H1 (cell line): Measurements from ENCODE around the gene SLC15A4. TPM values are rescaled to one million over a fixed set of nuclear protein-coding genes. Genes with fewer than 3 reads are reported as not detected.
A peak's percentile ranks its signal among the peaks of the same experiment; 100 is the strongest.

Source experiments
- ASH2L ChIP-seq: fragments of 200-600, 300-600 bp; sonication (generic); IDR thresholded peaks from one replicate; pipeline ENCODE4 v1.7.1; 2017; ENCODE audit warnings: low read length
- JUND ChIP-seq: IDR thresholded peaks from 2 replicates; pipeline ENCODE4 v1.6.1; 2011; ENCODE audit warnings: mild to moderate bottlenecking, improper control_type of control experiment, low read length
- MAFK ChIP-seq: IDR thresholded peaks from 2 replicates; pipeline ENCODE4 v1.6.1; 2012; ENCODE audit warnings: low read depth, mild to moderate bottlenecking, improper control_type of control experiment, low read length
- POLR2A ChIP-seq, 2 experiments: IDR thresholded peaks; 1 replicate in 1 of 2; 2 replicates in 1 of 2; pipeline ENCODE4 v1.6.1; 2011; ENCODE audit warnings: low read depth in 2 of 2, low read length in 2 of 2, mild to moderate bottlenecking in 2 of 2; ENCODE audit errors: control extremely low read depth in 1 of 2
- RAD21 ChIP-seq, 2 experiments: IDR thresholded peaks in 1 of 2; conservative IDR thresholded peaks in 1 of 2; 2 replicates each; pipeline ENCODE4 v1.6.1; 2011; ENCODE audit warnings: low read depth in 2 of 2, low read length in 2 of 2, improper control_type of control experiment in 1 of 2, inconsistent platforms in 1 of 2, mild to moderate bottlenecking in 1 of 2, moderate library complexity in 1 of 2
- SIN3A ChIP-seq, 2 experiments: IDR thresholded peaks in 1 of 2; conservative IDR thresholded peaks in 1 of 2; 2 replicates each; pipeline ENCODE4 v1.6.1; 2011 to 2012; ENCODE audit warnings: low read length in 2 of 2, improper control_type of control experiment in 1 of 2, low read depth in 1 of 2, mild to moderate bottlenecking in 1 of 2
- TCF12 ChIP-seq: IDR thresholded peaks from 2 replicates; pipeline ENCODE4 v1.6.1; 2011; ENCODE audit warnings: low read depth, mild to moderate bottlenecking, low read length
- TEAD4 ChIP-seq: IDR thresholded peaks from 2 replicates; pipeline ENCODE4 v1.6.1; 2012; ENCODE audit warnings: low read depth, low read length, inconsistent platforms, mixed read lengths
- ZNF274 ChIP-seq: IDR thresholded peaks from 2 replicates; pipeline ENCODE4 v1.7.0; 2012; ENCODE audit warnings: low read length, borderline replicate concordance; ENCODE audit errors: extremely low read depth
- polyA plus RNA-seq, 7 experiments: library from polyadenylated mRNA; depleted of rRNA in 3 of 7; stranded (reverse) in 5 of 7; unstranded in 2 of 7; fragments of >200 nt in 5 of 7; fragments of 200-250 nt in 2 of 7; gene quantifications; 1 replicate in 5 of 7; 2 replicates in 1 of 7; 4 replicates in 1 of 7; pipeline versions ENCODE4 v1.2.1 to v1.2.3, GENCODE V29; 2011 to 2013; ENCODE audit warnings: missing spikeins in 2 of 7, mixed read lengths in 2 of 7
- total RNA-seq: library from RNA; stranded (reverse); fragmentation: NEBNext Ultra II Directional; extraction: Animal tissue kit (Norgen Biotek cat#: 25700); gene quantifications from 2 replicates; pipeline ENCODE4 v1.2.1, GENCODE V29; 2021

SLC15A4 gene
- total and polyA plus RNA-seq, 2 of the 8 experiments (the other 6 are each of a cell fraction or from before 2014, with no cell fraction given), result 22.7 to 26.6 TPM

DNA sequence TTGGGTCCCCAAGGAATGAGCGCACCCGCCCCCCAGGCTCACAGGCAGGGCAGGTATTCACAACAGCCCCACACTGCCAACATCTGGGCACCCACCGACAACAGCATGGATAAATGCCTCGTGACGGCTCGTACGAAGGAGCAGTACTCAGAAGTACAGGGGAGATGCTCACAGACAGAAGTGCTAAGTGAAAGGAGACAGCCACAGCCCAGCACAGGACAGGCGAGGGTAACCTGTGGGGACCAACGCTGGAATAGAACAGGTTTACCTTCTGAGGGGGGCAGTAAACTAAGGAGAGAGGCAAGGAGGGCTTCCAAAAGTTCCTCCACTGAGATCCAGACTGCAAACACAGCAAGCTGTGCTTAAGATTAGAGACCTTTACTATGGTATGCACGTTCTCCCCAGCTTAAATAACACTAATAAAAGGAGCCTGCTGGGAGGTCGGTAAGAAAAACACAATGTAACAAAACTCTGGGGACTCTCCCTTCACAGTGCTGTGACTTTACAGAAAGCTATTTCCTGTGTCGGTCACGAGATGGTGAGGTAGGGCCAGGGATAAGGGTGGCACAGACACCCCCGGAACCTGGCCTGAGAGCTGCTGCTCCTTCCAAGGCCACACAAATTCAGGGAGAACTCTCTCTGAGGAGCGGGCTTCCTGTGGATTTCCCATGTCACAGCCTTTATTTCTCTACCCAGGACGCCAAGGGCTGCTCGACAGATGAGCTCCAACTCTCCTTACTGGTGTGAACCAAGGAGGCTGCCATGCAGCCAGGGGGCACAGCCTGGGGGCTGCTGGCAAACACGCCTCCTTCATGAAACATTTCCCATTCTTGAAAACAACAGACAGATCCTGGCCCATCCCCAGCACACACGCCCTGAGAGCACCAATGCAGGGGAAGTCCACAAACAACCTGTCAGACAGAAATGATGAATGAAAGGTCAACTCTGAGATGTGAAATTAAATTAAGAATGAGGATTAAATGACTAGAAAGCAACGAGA, 26.3 kb downstream of the SLC15A4 start (continued):
- no peak for TF ChIP-seq MAFK
- TF ChIP-seq POLR2A (IDR thresholded peaks at IDR 0.05; ENCODE audit: control extremely low read depth in 1 of 2, low read depth in 2 of 2, low read length in 2 of 2), result no peak
- TF ChIP-seq RAD21 (IDR thresholded peaks at IDR 0.05 in 1 of 2, conservative IDR thresholded peaks at IDR 0.05 in 1 of 2; ENCODE audit: low read depth in 2 of 2, low read length in 2 of 2), result peak; percentile 13 to 20; a peak in 2 of 4 replicates
- no peak for TF ChIP-seq ASH2L
- TF ChIP-seq TCF12, result peak; percentile 82; the same call in 1 of the 2 replicates
- TF ChIP-seq TEAD4, result peak; percentile 58; the same call in 1 of the 2 replicates
- TF ChIP-seq JUND, result peak; percentile 37; the same call in 1 of the 2 replicates
- no peak for TF ChIP-seq ZNF274
- TF ChIP-seq SIN3A (conservative IDR thresholded peaks at IDR 0.05 in 1 of 2, IDR thresholded peaks at IDR 0.05 in 1 of 2; ENCODE audit: low read depth in 1 of 2, low read length in 2 of 2), result no peak
